Karpas-422 (cell line): ENCODE data around the gene RSPH9. TPM values are rescaled to one million over a fixed set of nuclear protein-coding genes. Genes with fewer than 3 reads are reported as not detected.

ENCODE experiments used
- DNase-seq: peaks from one replicate; pipeline ENCODE4 v3.0.0-alpha.2; 2015
- H2AFZ ChIP-seq: fragments of 200-600 bp; sonication (generic); 2 replicates; pipeline ENCODE4 v1.6.1; 2014; ENCODE audit warnings: antibody characterized with exemption, low read length, mixed read lengths
- H3K27ac ChIP-seq: fragments of 200-600 bp; sonication (generic); 2 replicates; pipeline ENCODE4 v1.5.1; 2014; ENCODE audit warnings: mild to moderate bottlenecking, low read length, moderate library complexity
- H3K27me3 ChIP-seq: fragments of 200-600 bp; sonication (generic); 2 replicates; pipeline ENCODE4 v1.6.1; 2014; ENCODE audit warnings: low read length, mixed read lengths
- H3K36me3 ChIP-seq: fragments of 200-600 bp; sonication (generic); 2 replicates; pipeline ENCODE4 v1.6.1; 2014; ENCODE audit warnings: low read length, mixed read lengths; ENCODE audit not compliant: insufficient read depth
- H3K4me1 ChIP-seq: fragments of 200-600 bp; sonication (generic); 2 replicates; pipeline ENCODE4 v1.6.1; 2014; ENCODE audit warnings: mild to moderate bottlenecking, low read length, mixed read lengths
- H3K4me2 ChIP-seq: fragments of 200-600 bp; sonication (generic); 2 replicates; pipeline ENCODE4 v1.6.1; 2014; ENCODE audit warnings: low read length, low read depth, mild to moderate bottlenecking; ENCODE audit not compliant: poor library complexity, severe bottlenecking
- H3K4me3 ChIP-seq: fragments of 200-600 bp; sonication (generic); 2 replicates; pipeline ENCODE4 v1.5.1; 2014; ENCODE audit warnings: mild to moderate bottlenecking, antibody characterized with exemption, low read length, mixed read lengths
- H3K79me2 ChIP-seq: fragments of 200-600 bp; sonication (generic); 2 replicates; pipeline ENCODE4 v1.6.1; 2014; ENCODE audit warnings: mild to moderate bottlenecking, low read length, mixed read lengths
- H3K9ac ChIP-seq: fragments of 200-600 bp; sonication (generic); 2 replicates; pipeline ENCODE4 v1.6.0; 2014; ENCODE audit warnings: low read length
- H3K9me2 ChIP-seq: fragments of 200-600 bp; sonication (generic), shearing (Covaris generic); replicated peaks from 2 replicates; pipeline ENCODE4 v1.6.0; 2014; ENCODE audit warnings: mild to moderate bottlenecking, low read length, moderate library complexity; ENCODE audit not compliant: insufficient read depth
- H3K9me3 ChIP-seq: fragments of 300-700, 200-600 bp; sonication (generic); 2 replicates; pipeline ENCODE4 v1.6.1; 2014; ENCODE audit warnings: low read length, mixed read lengths
- H4K20me1 ChIP-seq: fragments of 200-600 bp; sonication (generic); 2 replicates; pipeline ENCODE4 v1.6.1; 2014; ENCODE audit warnings: mild to moderate bottlenecking, antibody characterized with exemption, low read length, low read depth; ENCODE audit not compliant: insufficient read depth
- total RNA-seq: library from RNA; depleted of rRNA; stranded (reverse); fragments of >200 nt; shearing (Covaris generic); gene quantifications from 2 replicates; pipeline ENCODE4 v1.2.3, GENCODE V29; 2014; ENCODE audit warnings: low replicate concordance

RSPH9 gene
- total RNA-seq, 1 experiment from 2014 or later = not detected

DNA sequence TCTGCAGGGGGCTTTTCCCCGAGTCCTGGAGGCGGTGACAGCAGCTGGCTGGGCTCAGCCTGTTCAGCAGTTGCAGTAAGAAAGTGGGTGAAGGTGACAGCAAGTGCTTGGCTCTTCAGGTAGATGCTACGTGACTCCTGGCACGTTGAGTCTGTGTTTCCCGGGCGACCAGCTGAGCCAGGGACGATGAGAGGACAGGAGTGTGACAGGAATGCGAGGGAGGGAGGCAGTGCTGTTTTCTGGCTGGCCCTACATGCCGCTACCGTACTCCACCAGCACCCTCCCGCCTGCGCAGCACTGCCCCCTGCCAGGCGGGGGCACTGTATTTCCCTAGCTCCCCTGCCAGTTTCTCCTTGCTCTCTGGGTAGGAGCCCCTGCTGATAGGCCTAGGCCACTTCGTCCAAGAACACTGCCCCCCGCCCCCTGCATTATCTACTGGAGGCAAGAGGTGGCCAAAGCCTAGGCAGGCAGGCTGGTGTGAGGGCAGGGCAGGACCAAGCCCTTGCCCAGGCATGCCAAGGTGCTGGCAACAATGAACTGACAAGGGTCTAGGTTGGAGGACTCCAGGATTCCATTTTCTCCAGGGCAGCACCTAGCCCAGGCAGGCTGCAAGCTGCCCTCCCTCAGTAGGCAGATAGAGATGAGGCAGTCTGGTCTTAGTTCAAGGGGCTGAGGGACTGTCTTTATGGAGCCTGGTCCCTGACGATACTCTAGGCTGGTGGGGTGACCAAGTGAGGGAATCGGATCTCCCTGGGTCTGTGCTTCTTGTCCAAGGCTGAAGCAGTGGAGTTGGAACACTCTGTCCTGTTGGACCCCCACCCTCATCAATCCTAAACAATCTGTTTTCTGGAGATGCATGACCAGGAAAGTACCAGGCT lies 23.6 kb downstream of the RSPH9 start:
- H3K9me2 ChIP-seq = no peaks in the 10 kb centered on the region
- no peak overlapping the region for H3K4me3 ChIP-seq
- peak overlapping the region; percentile 28 for H3K9ac ChIP-seq
- no peaks in the 10 kb centered on the region for H3K36me3 ChIP-seq
- no peak overlapping the region for H3K4me2 ChIP-seq
- H3K9me3 ChIP-seq = no peaks in the 10 kb centered on the region
- no peak overlapping the region for H2AFZ ChIP-seq
- peak; percentile 86 for DNase-seq
- H4K20me1 ChIP-seq = peaks cover 14% of the 10 kb centered on the region; the same call in 1 of the 2 replicates
- H3K27ac ChIP-seq = no peak overlapping the region
- no peaks in the 10 kb centered on the region for H3K27me3 ChIP-seq
- H3K79me2 ChIP-seq = no peaks in the 10 kb centered on the region
- H3K4me1 ChIP-seq = peaks cover 10% of the 10 kb centered on the region

GRCh38 chr6:43669050-43669921 lies 24.4 kb downstream of the RSPH9 start:
- Histone ChIP-seq H3K36me3 (no peaks in the 10 kb centered on the region), H3K9ac (no peak overlapping the region), H2AFZ (no peak overlapping the region), H4K20me1 (peaks cover 14% of the 10 kb centered on the region; the same call in 1 of the 2 replicates), H3K4me1 (peaks cover 10% of the 10 kb centered on the region), H3K79me2 (no peaks in the 10 kb centered on the region), H3K4me2 (no peak overlapping the region), H3K9me2 (no peaks in the 10 kb centered on the region), H3K27me3 (no peaks in the 10 kb centered on the region), H3K27ac (no peak overlapping the region), H3K9me3 (no peaks in the 10 kb centered on the region), H3K4me3 (no peak overlapping the region)
- DNase-seq = no peak

DNA sequence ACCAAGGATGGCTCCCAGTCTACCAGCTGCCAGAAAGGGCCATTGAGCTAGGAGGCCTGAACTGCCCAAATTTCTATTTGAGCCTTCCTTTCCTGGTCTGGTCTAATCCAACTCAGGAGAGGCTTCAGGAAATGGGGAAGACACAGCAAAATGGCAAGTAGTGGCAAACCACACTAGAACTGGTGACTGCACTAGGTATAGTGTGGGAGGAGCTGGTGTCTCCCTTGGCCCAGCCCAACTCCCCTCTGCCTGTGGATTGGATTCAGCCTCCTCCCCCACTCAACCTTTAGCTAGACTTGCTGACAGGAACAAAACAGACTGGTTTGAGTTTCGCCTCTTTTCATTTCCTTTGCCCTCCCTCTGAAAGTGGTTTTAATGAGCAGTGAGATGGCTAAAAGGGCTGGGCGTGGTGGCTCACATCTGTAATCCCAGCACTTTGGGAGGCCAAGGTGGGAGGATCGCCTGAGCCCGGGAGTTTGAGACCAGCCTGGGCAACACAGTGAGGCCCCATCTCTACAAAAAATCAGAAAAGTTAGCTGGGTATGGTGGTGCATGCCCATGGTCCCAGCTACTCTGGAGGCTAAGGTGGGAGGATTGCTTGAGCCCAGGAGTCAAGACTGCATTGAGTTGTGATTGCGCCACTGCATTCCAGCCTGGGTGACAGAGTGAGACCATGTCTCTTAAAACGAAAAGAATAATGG lies 25.2 kb downstream of the RSPH9 start:
- no peak overlapping the region for H3K9ac ChIP-seq
- H3K4me2 ChIP-seq = no peak overlapping the region
- H3K4me3 ChIP-seq = no peak overlapping the region
- peaks cover 10% of the 10 kb centered on the region for H3K4me1 ChIP-seq
- H2AFZ ChIP-seq = no peak overlapping the region
- no peak for DNase-seq
- H3K36me3 ChIP-seq = no peaks in the 10 kb centered on the region
- H3K27ac ChIP-seq = no peak overlapping the region
- no peaks in the 10 kb centered on the region for H3K9me2 ChIP-seq
- H4K20me1 ChIP-seq = peaks cover 14% of the 10 kb centered on the region; the same call in 1 of the 2 replicates
- H3K79me2 ChIP-seq = no peaks in the 10 kb centered on the region
- H3K9me3 ChIP-seq = no peaks in the 10 kb centered on the region
- no peaks in the 10 kb centered on the region for H3K27me3 ChIP-seq

DNA sequence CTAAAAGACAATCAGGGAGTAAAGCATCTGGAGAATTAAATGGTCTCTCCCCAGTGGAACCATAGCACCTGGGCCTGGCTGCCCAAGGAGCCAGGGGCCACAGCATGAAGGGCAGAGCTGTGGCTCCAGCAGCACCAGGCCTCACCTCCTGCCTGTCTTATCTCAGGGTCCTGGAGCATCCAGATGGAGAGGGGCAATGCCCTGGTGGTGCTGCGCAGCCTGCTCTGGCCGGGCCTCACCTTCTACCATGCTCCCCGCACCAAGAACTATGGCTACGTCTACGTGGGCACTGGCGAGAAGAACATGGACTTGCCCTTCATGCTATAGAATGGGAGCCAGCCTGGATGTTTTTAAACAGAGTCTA lies 25.8 kb downstream of the RSPH9 start:
- H3K9me3 ChIP-seq = no peaks in the 10 kb centered on the region
- H2AFZ ChIP-seq = no peak overlapping the region
- peaks cover 14% of the 10 kb centered on the region; the same call in 1 of the 2 replicates for H4K20me1 ChIP-seq
- H3K27ac ChIP-seq = no peak overlapping the region
- no peak overlapping the region for H3K9ac ChIP-seq
- no peaks in the 10 kb centered on the region for H3K36me3 ChIP-seq
- H3K4me3 ChIP-seq = no peak overlapping the region
- H3K9me2 ChIP-seq = no peaks in the 10 kb centered on the region
- no peaks in the 10 kb centered on the region for H3K27me3 ChIP-seq
- no peaks in the 10 kb centered on the region for H3K79me2 ChIP-seq
- DNase-seq = no peak
- no peak overlapping the region for H3K4me2 ChIP-seq
- H3K4me1 ChIP-seq = peaks cover 10% of the 10 kb centered on the region

DNA sequence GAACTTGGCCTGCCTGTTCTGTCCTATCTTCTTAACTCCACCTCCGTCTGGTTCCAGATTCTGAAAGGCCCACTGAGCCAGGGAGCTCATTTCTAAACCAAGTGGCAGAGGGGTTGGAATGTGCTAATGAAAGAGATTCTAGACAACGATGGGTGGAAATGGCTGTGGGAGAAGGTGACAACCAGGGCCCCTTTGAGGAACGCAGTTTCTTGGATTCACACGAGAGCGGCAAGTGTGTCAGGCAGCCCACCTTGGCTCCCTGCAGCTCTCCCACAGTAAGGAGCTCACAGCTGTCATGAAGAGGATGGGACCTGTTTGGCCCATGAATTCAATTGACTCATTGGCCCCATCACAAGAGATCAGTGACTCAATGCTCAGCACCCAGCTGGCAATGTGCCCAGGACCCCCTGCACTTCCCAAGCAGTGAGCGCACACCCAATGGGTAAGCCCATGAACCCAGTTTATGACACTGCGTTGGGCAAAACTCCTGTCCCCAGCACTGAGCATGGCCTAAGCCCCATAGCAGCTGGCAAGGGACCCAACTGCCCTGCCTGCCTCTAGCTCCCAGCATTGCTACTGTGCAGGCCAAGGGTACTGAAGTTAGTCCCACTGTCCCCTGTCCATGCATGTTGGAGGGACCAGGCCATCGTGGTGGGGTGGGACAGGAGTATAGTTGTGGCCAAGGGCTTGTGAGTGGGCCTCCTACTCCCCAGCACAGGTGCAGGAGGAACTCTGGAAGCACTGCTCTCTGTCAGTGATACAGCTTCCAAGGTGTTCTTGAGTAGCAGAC lies 26.4 kb downstream of the RSPH9 start:
- no peak overlapping the region for H3K4me2 ChIP-seq
- H3K4me1 ChIP-seq = peaks cover 10% of the 10 kb centered on the region
- H3K27ac ChIP-seq = no peak overlapping the region
- no peak for DNase-seq
- no peak overlapping the region for H3K9ac ChIP-seq
- H3K9me2 ChIP-seq = no peaks in the 10 kb centered on the region
- H3K4me3 ChIP-seq = no peak overlapping the region
- H3K79me2 ChIP-seq = no peaks in the 10 kb centered on the region
- peaks cover 14% of the 10 kb centered on the region; the same call in 1 of the 2 replicates for H4K20me1 ChIP-seq
- H3K9me3 ChIP-seq = no peaks in the 10 kb centered on the region
- no peaks in the 10 kb centered on the region for H3K36me3 ChIP-seq
- no peaks in the 10 kb centered on the region for H3K27me3 ChIP-seq
- no peak overlapping the region for H2AFZ ChIP-seq

DNA sequence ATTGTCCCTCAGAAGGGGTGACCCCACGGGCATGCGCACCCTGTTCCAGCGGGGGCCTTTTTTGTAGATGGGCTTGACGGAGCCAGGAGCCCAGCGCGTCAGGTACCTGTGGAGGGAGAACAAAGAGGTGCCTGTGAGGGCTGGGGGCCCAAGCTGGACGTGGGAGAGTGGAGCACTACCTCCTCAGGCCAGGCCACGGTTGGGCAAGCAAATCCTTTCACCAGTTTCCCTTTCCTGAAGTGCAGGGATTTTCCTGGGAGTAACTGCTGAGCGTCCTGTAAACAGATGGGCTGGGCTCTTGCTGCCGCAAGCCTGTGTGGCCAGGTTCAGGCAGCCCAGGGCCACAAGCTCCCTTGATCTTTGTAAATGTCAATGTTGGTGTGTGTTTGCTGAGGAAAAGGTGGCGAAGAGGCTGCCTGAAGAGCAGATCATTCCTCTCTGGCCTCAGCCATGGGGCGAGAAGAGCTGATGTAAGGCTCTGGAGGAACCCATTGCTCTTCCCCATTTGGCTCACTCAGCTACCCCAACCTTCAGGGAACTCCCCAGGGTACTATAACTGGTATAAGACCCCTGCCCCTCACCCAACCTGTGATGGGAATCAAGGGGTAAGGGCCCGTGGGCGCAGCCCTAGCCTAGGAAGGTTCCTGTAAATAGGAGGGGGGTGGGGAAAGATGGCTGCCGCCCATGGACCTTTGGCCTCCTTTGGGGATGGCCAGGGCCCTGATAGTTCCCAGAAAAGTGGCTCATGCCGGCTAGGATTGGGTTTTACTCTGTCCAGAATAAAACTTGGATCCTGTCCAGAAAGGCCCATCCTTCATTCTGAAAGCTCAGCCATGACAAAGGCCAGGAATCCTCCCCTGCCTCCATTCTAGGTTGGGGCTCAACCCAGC lies 27.2 kb downstream of the RSPH9 start:
- Histone ChIP-seq H3K9ac (no peak overlapping the region), H3K27ac (no peak overlapping the region), H3K4me1 (peaks cover 10% of the 10 kb centered on the region), H3K27me3 (no peaks in the 10 kb centered on the region), H4K20me1 (peaks cover 14% of the 10 kb centered on the region; the same call in 1 of the 2 replicates), H3K36me3 (no peaks in the 10 kb centered on the region), H3K4me2 (no peak overlapping the region), H3K4me3 (no peak overlapping the region), H3K79me2 (no peaks in the 10 kb centered on the region), H2AFZ (no peak overlapping the region), H3K9me3 (no peaks in the 10 kb centered on the region), H3K9me2 (no peaks in the 10 kb centered on the region)
- no peak for DNase-seq
